OCI-M1 (cell line): Measurements from ENCODE around the gene RTTN.
A peak's percentile ranks its signal among the peaks of the same experiment; 100 is the strongest.

Experiments
- DNase-seq: peaks from one replicate; lab custom pipeline; 2025; lab: John Stamatoyannopoulos, UW

Gene RTTN

GRCh38 chr18:70082430-70082829, 123.1 kb downstream of the RTTN start:
- no peak for DNase-seq

- DNase-seq, result peak; percentile 75
Observed at GRCh38 chr18:70078106-70078505, 127.4 kb downstream of the RTTN start.

- no peak for DNase-seq
Observed at GRCh38 chr18:70075906-70076305, 129.6 kb downstream of the RTTN start.

GRCh38 chr18:70074116-70074515, 131.4 kb downstream of the RTTN start:
- no peak for DNase-seq

GRCh38 chr18:70073432-70073831, 132.1 kb downstream of the RTTN start:
- no peak for DNase-seq

GRCh38 chr18:70072678-70073077, 132.8 kb downstream of the RTTN start:
- peak; percentile 32 for DNase-seq

- DNase-seq, result no peak
Observed at GRCh38 chr18:70069965-70070364, 135.5 kb downstream of the RTTN start.

- DNase-seq, result no peak
Observed at GRCh38 chr18:70069382-70069781, 136.1 kb downstream of the RTTN start.

GRCh38 chr18:70068981-70069380, 136.5 kb downstream of the RTTN start:
- DNase-seq, result no peak

GRCh38 chr18:70059684-70060083, 145.8 kb downstream of the RTTN start:
- peak; percentile 5 for DNase-seq

- no peak for DNase-seq
Observed at GRCh38 chr18:70058916-70059315, 146.6 kb downstream of the RTTN start.

GRCh38 chr18:70047931-70048603, 157.4 kb downstream of the RTTN start:
- DNase-seq, result no peak

- no peak for DNase-seq
Observed at GRCh38 chr18:70046796-70047195, 158.7 kb downstream of the RTTN start.

- no peak for DNase-seq
Observed at GRCh38 chr18:70046207-70046606, 159.3 kb downstream of the RTTN start.

GRCh38 chr18:70044632-70045031, 160.9 kb downstream of the RTTN start:
- DNase-seq, result no peak

GRCh38 chr18:70041459-70042050, 163.9 kb downstream of the RTTN start:
- DNase-seq, result no peak

GRCh38 chr18:70039186-70039585, 166.3 kb downstream of the RTTN start:
- no peak for DNase-seq

- peak; percentile 86 for DNase-seq
Observed at GRCh38 chr18:70037431-70038061, 167.9 kb downstream of the RTTN start.

GRCh38 chr18:70036771-70037347, 168.6 kb downstream of the RTTN start:
- DNase-seq, result peak; percentile 91

GRCh38 chr18:70036168-70036567, 169.3 kb downstream of the RTTN start:
- DNase-seq, result no peak

GRCh38 chr18:70031221-70031620, 174.3 kb downstream of the RTTN start:
- no peak for DNase-seq

GRCh38 chr18:70030728-70031127, 174.8 kb downstream of the RTTN start:
- no peak for DNase-seq

GRCh38 chr18:70029163-70029562, 176.3 kb downstream of the RTTN start:
- no peak for DNase-seq
